T-helper 22 cell (primary cell): ENCODE data around the gene LMLN.
"Not testable (repeated sequence)": the region's sequence is repeated elsewhere in the genome, so short reads cannot be mapped to it uniquely, and the experiment has no call there.

ENCODE experiments used
- DNase-seq: peaks from one replicate; pipeline ENCODE4 v3.0.0-alpha.2; 2020; ENCODE audit warnings: low read depth

The LMLN gene

GRCh38 chr3:198027045-198027798 lies 67.2 kb downstream of the LMLN start:
- DNase-seq, result no peak

- DNase-seq, result no peak
Observed at GRCh38 chr3:198027799-198028390, 67.9 kb downstream of the LMLN start.

GRCh38 chr3:198028718-198029117 lies 68.7 kb downstream of the LMLN start:
- DNase-seq, result no peak

GRCh38 chr3:198030125-198030524 lies 70.1 kb downstream of the LMLN start:
- no peak for DNase-seq

GRCh38 chr3:198030726-198031125 lies 70.7 kb downstream of the LMLN start:
- DNase-seq, result no peak

- DNase-seq, result no peak
Observed at GRCh38 chr3:198032039-198032936, 72.3 kb downstream of the LMLN start.

GRCh38 chr3:198043119-198043518 lies 83.1 kb downstream of the LMLN start:
- no peak for DNase-seq

GRCh38 chr3:198046120-198046857 lies 86.3 kb downstream of the LMLN start:
- DNase-seq, result no peak

- DNase-seq, result no peak
Observed at GRCh38 chr3:198048445-198048844, 88.4 kb downstream of the LMLN start.

- no peak for DNase-seq
Observed at GRCh38 chr3:198051836-198052235, 91.8 kb downstream of the LMLN start.

GRCh38 chr3:198053462-198053861 lies 93.4 kb downstream of the LMLN start:
- not testable (repeated sequence) for DNase-seq

- no peak for DNase-seq
Observed at GRCh38 chr3:198061119-198062067, 101.4 kb downstream of the LMLN start.

GRCh38 chr3:198062068-198062465 lies 102.0 kb downstream of the LMLN start:
- DNase-seq, result no peak

GRCh38 chr3:198064420-198064819 lies 104.4 kb downstream of the LMLN start:
- no peak for DNase-seq

GRCh38 chr3:198065897-198066296 lies 105.9 kb downstream of the LMLN start:
- no peak for DNase-seq

GRCh38 chr3:198067416-198067815 lies 107.4 kb downstream of the LMLN start:
- no peak for DNase-seq

GRCh38 chr3:198070871-198071270 lies 110.9 kb downstream of the LMLN start:
- DNase-seq, result no peak

GRCh38 chr3:198071602-198072287 lies 111.7 kb downstream of the LMLN start:
- no peak for DNase-seq

- no peak for DNase-seq
Observed at GRCh38 chr3:198076722-198077308, 116.8 kb downstream of the LMLN start.
